ENCODE results near the gene TM9SF4.
"Not testable (repeated sequence)": the region's sequence is repeated elsewhere in the genome, so short reads cannot be mapped to it uniquely, and the experiment has no call there.

The TM9SF4 gene

GRCh38 chr20:32190616-32191415 is 81.3 kb downstream of the TM9SF4 start:
- FAIRE-seq, result no peak

- no peak for FAIRE-seq
Measured at GRCh38 chr20:32191422-32191821, 81.9 kb downstream of the TM9SF4 start.

- FAIRE-seq, result no peak
Measured at GRCh38 chr20:32191873-32192272, 82.4 kb downstream of the TM9SF4 start.

- FAIRE-seq, result no peak
Measured at GRCh38 chr20:32192698-32193097, 83.2 kb downstream of the TM9SF4 start.

GRCh38 chr20:32193336-32193735 is 83.8 kb downstream of the TM9SF4 start:
- not testable (repeated sequence) for FAIRE-seq

- FAIRE-seq, result no peak
Measured at GRCh38 chr20:32193996-32194395, 84.5 kb downstream of the TM9SF4 start.

GRCh38 chr20:32195581-32195980 is 86.1 kb downstream of the TM9SF4 start:
- no peak for FAIRE-seq

GRCh38 chr20:32196613-32197012 is 87.1 kb downstream of the TM9SF4 start:
- FAIRE-seq, result not testable (repeated sequence)

- not testable (repeated sequence) for FAIRE-seq
Measured at GRCh38 chr20:32197136-32197535, 87.6 kb downstream of the TM9SF4 start.

GRCh38 chr20:32199006-32199405 is 89.5 kb downstream of the TM9SF4 start:
- no peak for FAIRE-seq

- no peak for FAIRE-seq
Measured at GRCh38 chr20:32201296-32201976, 91.9 kb downstream of the TM9SF4 start.

- FAIRE-seq, result no peak
Measured at GRCh38 chr20:32201977-32202363, 92.5 kb downstream of the TM9SF4 start.

GRCh38 chr20:32203356-32204204 is 94.1 kb downstream of the TM9SF4 start:
- FAIRE-seq, result no peak

GRCh38 chr20:32204205-32205109 is 94.9 kb downstream of the TM9SF4 start:
- no peak for FAIRE-seq

GRCh38 chr20:32205110-32205842 is 95.8 kb downstream of the TM9SF4 start:
- no peak for FAIRE-seq

GRCh38 chr20:32205843-32206759 is 96.6 kb downstream of the TM9SF4 start:
- FAIRE-seq, result no peak

GRCh38 chr20:32206760-32207625 is 97.5 kb downstream of the TM9SF4 start:
- no peak for FAIRE-seq

- no peak for FAIRE-seq
Measured at GRCh38 chr20:32207626-32208498, 98.3 kb downstream of the TM9SF4 start, which contains the start of the genes PLAGL2 and POFUT1. PLAGL2 (minus strand) TSS chr20:32207743; CDS start chr20:32202178, 5,565 bp downstream. POFUT1 (plus strand) TSS chr20:32207880; CDS start chr20:32207942, 62 bp downstream.
